Forelimb muscle (tissue), 1 donor: Measurements from ENCODE around the gene KIAA1217. TPM values are rescaled to one million over a fixed set of nuclear protein-coding genes. Genes with fewer than 3 reads are reported as not detected.

Experiments
- DNase-seq: peaks from one replicate; pipeline ENCODE4 v3.0.0-alpha.2; 2013; ENCODE audit warnings: low read depth
- polyA plus RNA-seq: library from polyadenylated mRNA; unstranded; fragments of 120-200 nt; gene quantifications from one replicate; pipeline ENCODE4 v1.2.1, GENCODE V29; 2013; ENCODE audit not compliant: insufficient read length

The KIAA1217 gene
- 36.0 TPM for polyA plus RNA-seq

- DNase-seq = no peak
Observed at GRCh38 chr10:24208661-24209431, at the start of gene KIAA1217. TSS of gene KIAA1217 (plus strand) at chr10:24209138. CDS start at chr10:24209194, 56 bp downstream.

- no peak for DNase-seq
Observed at GRCh38 chr10:24162206-24162985, 46.5 kb upstream of the KIAA1217 start.

- DNase-seq = no peak
Observed at GRCh38 chr10:24163485-24163884, 45.5 kb upstream of the KIAA1217 start.

GRCh38 chr10:24168258-24169170 is 40.4 kb upstream of the KIAA1217 start:
- DNase-seq = no peak

- DNase-seq = no peak
Observed at GRCh38 chr10:24170199-24170598, 38.7 kb upstream of the KIAA1217 start.

- no peak for DNase-seq
Observed at GRCh38 chr10:24172909-24173308, 36.0 kb upstream of the KIAA1217 start.

GRCh38 chr10:24174014-24174413 is 34.9 kb upstream of the KIAA1217 start:
- no peak for DNase-seq

- no peak for DNase-seq
Observed at GRCh38 chr10:24176658-24177057, 32.3 kb upstream of the KIAA1217 start.

- no peak for DNase-seq
Observed at GRCh38 chr10:24177636-24178035, 31.3 kb upstream of the KIAA1217 start.

- DNase-seq = no peak
Observed at GRCh38 chr10:24180891-24181290, 28.0 kb upstream of the KIAA1217 start.

- DNase-seq = no peak
Observed at GRCh38 chr10:24184455-24184854, 24.5 kb upstream of the KIAA1217 start.

GRCh38 chr10:24193330-24193729 is 15.6 kb upstream of the KIAA1217 start:
- DNase-seq = no peak

- no peak for DNase-seq
Observed at GRCh38 chr10:24197263-24197662, 11.7 kb upstream of the KIAA1217 start.

GRCh38 chr10:24201503-24202180 is 7.3 kb upstream of the KIAA1217 start:
- DNase-seq = no peak

GRCh38 chr10:24202181-24202570 is 6.8 kb upstream of the KIAA1217 start:
- DNase-seq = no peak

GRCh38 chr10:24205821-24206220 is 3.1 kb upstream of the KIAA1217 start:
- no peak for DNase-seq

- DNase-seq = no peak
Observed at GRCh38 chr10:24206334-24206733, 2.6 kb upstream of the KIAA1217 start.

- DNase-seq = no peak
Observed at GRCh38 chr10:24206926-24207325, 2.0 kb upstream of the KIAA1217 start.

GRCh38 chr10:24207341-24207740 is 1.6 kb upstream of the KIAA1217 start:
- no peak for DNase-seq

GRCh38 chr10:24207781-24208611 is 942 bp upstream of the KIAA1217 start:
- no peak for DNase-seq

GRCh38 chr10:24209432-24209771 is 464 bp downstream of the KIAA1217 start:
- DNase-seq = no peak
